Measurements from ENCODE around the gene E2F7.

Gene E2F7

DNA sequence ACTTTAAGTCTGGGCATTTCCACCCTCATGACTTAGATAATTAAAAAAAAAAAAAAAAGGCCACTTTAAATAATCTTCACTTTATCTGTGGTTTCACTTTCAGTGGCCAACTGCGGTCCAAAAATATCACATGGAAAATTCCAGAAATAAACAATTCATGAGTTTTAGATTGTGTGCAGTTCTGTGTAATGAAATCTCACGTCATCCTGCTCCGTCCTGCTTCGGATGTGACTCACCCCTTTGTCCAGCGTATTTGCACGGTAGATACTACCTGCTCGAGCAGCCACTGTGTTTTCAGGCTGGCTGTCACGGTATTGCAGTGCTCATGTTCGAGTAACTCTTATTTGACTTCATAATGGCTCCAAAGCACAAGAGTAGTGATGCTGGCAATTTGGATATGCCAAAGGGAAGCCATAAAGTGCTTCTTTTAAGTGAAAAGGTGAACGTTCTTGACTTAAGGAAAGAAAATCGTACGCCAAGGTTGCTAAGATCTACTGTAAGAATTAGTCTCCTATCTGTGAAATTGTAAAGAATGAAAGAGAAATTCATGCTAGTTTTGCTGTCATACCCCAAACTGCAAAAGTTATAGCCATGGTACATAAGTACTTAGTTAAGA is 2.4 kb downstream of the E2F7 start:
- no peak for DNase-seq (ENCODE audit: low spot score)

DNA sequence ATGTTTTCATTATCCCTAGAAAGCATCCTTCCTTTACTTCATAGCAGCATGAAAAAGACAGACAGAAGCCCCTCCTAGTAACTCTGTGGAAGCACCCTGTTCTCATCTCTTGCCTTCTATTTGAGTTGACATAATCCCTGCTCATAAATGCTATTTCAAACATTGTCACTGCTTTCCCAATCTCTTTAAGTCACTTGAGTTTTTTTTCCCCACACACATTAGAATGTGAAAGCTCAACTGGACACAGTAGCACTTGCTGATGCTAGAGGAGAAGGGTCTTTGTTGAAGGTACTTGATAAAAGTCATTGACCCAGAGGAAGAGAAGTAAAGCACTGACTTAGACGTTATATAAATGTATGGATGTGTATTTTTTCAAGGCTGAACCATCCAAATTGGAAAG is 3.0 kb downstream of the E2F7 start:
- DNase-seq (ENCODE audit: low spot score) = no peak

DNA sequence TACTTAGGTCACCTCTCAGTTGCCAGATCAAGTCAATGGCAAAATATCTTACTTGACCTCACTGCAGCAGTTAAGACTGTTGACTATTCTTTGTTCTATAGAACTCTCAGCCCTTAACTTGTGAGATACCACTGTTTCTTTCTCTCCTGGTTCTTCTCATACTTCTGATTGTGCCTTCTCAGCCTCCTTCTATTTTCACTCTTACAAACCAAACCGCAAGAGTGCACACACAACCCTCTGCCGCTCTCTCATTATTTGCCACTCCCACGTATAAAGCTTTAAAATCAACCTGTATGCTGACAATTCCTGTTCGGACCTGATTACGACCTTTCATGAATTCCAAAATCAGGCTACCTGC is 4.5 kb downstream of the E2F7 start:
- no peak for DNase-seq (ENCODE audit: low spot score)

GRCh38 chr12:77060136-77060882 is 5.1 kb downstream of the E2F7 start:
- peak; percentile 18 for DNase-seq (ENCODE audit: low spot score)

GRCh38 chr12:77058740-77059139 is 6.6 kb downstream of the E2F7 start:
- DNase-seq (ENCODE audit: low spot score) = no peak

GRCh38 chr12:77054851-77055250 is 10.5 kb downstream of the E2F7 start:
- no peak for DNase-seq (ENCODE audit: low spot score)

DNA sequence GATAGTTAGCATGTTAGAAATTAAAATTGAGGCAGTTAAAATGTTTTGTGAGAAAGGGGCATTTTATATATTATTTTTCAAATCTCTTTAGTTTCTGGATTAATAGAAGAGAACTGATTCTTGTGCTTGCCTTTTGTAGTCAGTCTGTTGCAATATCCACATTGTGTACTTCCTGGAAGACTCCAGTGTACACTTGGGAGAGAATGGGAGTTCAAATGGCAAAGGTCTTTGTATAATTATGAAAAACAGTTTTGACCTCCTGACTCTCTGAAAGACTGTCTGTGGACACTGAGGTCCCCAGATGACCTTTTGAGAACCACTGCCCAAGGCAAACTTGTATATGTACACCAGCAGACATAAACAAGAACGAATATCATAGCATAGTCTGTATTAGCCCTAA is 12.1 kb downstream of the E2F7 start:
- no peak for DNase-seq (ENCODE audit: low spot score)

GRCh38 chr12:77049767-77050353 is 15.5 kb downstream of the E2F7 start:
- DNase-seq (ENCODE audit: low spot score) = peak; percentile 38

- DNase-seq (ENCODE audit: low spot score) = peak; percentile 21
Observed at GRCh38 chr12:77047341-77048109, 17.8 kb downstream of the E2F7 start.

GRCh38 chr12:77046468-77046867 is 18.9 kb downstream of the E2F7 start:
- DNase-seq (ENCODE audit: low spot score) = no peak

- no peak for DNase-seq (ENCODE audit: low spot score)
Observed at GRCh38 chr12:77045183-77045582, 20.2 kb downstream of the E2F7 start.

- no peak for DNase-seq (ENCODE audit: low spot score)
Observed at GRCh38 chr12:77044721-77045120, 20.6 kb downstream of the E2F7 start.

DNA sequence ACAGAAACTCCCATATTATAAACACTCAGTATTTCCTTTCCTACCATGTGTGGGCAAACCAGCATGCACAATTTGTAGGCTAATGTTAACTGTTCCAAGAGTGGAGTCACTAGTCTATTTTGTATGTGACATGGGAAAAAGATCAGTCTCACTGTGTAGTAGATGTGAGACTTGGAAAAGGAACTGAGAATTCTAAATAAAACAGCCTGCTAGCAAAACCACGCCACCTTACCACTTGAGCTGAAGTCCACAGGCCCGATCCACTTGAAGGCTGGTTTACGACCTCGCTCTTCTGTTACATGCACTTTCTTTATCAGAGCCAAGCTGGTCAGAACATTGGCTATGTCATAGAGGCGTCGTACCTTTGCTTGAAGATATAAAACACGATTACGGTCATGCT is 22.5 kb downstream of the E2F7 start:
- DNase-seq (ENCODE audit: low spot score) = no peak

GRCh38 chr12:77040231-77040630 is 25.1 kb downstream of the E2F7 start:
- DNase-seq (ENCODE audit: low spot score) = no peak

- DNase-seq (ENCODE audit: low spot score) = no peak
Observed at GRCh38 chr12:77035226-77035625, 30.1 kb downstream of the E2F7 start.

GRCh38 chr12:77033658-77034536 is 31.5 kb downstream of the E2F7 start:
- no peak for DNase-seq (ENCODE audit: low spot score)

- no peak for DNase-seq (ENCODE audit: low spot score)
Observed at GRCh38 chr12:77032406-77032805, 33.0 kb downstream of the E2F7 start.

GRCh38 chr12:77031745-77032144 is 33.6 kb downstream of the E2F7 start:
- DNase-seq (ENCODE audit: low spot score) = peak; percentile 14

DNA sequence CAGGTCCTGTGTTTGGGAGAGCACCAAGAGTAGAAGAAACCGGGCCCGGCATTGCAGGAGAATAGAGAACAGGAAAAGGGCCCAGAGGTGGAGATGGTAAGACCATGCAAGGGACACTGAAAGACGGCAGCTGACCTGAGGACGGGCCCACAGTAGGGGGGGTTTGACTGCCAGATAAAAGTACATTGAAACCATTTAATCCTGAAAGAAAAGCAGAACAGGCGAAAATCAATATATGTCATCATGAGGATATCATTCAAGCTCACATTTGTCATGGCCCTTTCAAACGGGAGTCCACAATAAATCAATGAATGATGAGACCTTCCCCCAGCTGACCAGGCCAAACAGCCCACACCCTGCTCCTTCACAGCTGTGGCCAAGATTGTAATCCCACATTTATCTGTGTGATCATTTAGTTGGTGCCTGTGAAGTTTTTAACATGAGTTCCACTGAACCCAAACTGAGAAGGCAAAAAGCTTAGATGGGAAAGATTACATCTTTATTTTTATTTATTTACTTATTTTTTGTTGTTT is 39.5 kb downstream of the E2F7 start:
- no peak for DNase-seq (ENCODE audit: low spot score)

GRCh38 chr12:77023501-77023900 is 41.9 kb downstream of the E2F7 start:
- no peak for DNase-seq (ENCODE audit: low spot score)

DNA sequence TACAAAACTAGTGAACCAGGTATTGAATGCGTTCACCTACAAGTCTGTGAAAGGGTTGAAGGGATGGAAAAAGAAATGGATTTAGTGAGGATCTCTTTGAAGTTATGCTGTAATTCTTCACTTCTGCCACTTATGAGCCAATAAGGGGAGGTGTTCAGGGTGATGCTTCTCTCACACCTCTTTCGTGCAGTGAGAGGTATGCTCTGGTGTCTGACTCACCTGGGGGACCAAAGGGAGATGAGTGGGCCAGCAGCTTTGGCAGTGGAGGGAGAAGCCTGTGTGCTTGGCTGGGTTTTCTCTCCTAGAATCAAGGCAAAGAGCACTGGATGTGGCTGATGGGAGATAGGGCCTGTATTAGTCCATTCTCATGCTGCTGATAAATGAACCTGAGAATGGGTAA is 45.4 kb downstream of the E2F7 start:
- DNase-seq (ENCODE audit: low spot score) = no peak

DNA sequence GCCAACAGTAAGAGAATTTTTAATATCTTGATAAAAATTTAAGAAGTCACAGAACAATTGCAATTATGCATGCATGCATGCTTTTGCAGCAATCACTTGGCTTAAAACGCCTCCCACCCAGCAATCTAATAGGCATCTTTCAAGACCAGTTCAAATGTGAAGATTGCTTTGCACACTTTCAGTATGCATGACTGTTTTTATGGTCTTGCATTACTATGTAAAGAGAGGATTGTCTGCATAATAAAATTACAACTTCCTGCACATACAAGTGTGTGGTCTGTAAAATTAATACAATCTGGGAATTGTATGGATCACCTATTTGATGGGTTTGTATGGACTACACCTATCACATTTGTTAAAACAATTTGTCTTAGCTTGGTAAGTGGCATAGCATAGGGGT is 48.8 kb downstream of the E2F7 start:
- DNase-seq (ENCODE audit: low spot score) = no peak

All from Ammon's horn (tissue), 1 donor.